GM19455 (cell line): ENCODE data around the gene ZBTB12.

Experiments used
- ATAC-seq: cut with Tn5 transposase; IDR thresholded peaks from one replicate; pipeline ENCODE4 v1.9.1; 2021; ENCODE audit not compliant: unreplicated experiment

The ZBTB12 gene

GRCh38 chr6:31897612-31898382 is 4.1 kb downstream of the ZBTB12 start, which contains the start of gene EHMT2:
EHMT2 (minus strand) TSS chr6:31897698; CDS start chr6:31897677, 21 bp downstream.
- peak; percentile 41 for ATAC-seq

GRCh38 chr6:31896856-31897611 is 4.9 kb downstream of the ZBTB12 start:
- ATAC-seq: no peak

GRCh38 chr6:31896493-31896855 is 5.4 kb downstream of the ZBTB12 start:
- ATAC-seq: no peak

- no peak for ATAC-seq
Observed at GRCh38 chr6:31892821-31893220, 9.1 kb downstream of the ZBTB12 start.

- ATAC-seq: no peak
Observed at GRCh38 chr6:31889331-31889972, 12.4 kb downstream of the ZBTB12 start.

- no peak for ATAC-seq
Observed at GRCh38 chr6:31888276-31889258, 13.3 kb downstream of the ZBTB12 start.

- ATAC-seq: no peak
Observed at GRCh38 chr6:31887173-31888007, 14.5 kb downstream of the ZBTB12 start.

- ATAC-seq: no peak
Observed at GRCh38 chr6:31886541-31886991, 15.3 kb downstream of the ZBTB12 start.

GRCh38 chr6:31884528-31885035 is 17.3 kb downstream of the ZBTB12 start:
- no peak for ATAC-seq

- ATAC-seq: no peak
Observed at GRCh38 chr6:31883676-31884075, 18.2 kb downstream of the ZBTB12 start.

- no peak for ATAC-seq
Observed at GRCh38 chr6:31882344-31882743, 19.5 kb downstream of the ZBTB12 start.

- ATAC-seq: no peak
Observed at GRCh38 chr6:31881136-31881859, 20.6 kb downstream of the ZBTB12 start.

GRCh38 chr6:31880616-31881015 is 21.3 kb downstream of the ZBTB12 start:
- ATAC-seq: no peak

GRCh38 chr6:31879901-31880300 is 22.0 kb downstream of the ZBTB12 start:
- ATAC-seq: no peak

GRCh38 chr6:31879143-31879542 is 22.7 kb downstream of the ZBTB12 start:
- no peak for ATAC-seq

- no peak for ATAC-seq
Observed at GRCh38 chr6:31878726-31879125, 23.2 kb downstream of the ZBTB12 start, which contains the start of gene SLC44A4. SLC44A4 (minus strand) TSS chr6:31878997; CDS start chr6:31878980, 17 bp downstream.

GRCh38 chr6:31878222-31878621 is 23.7 kb downstream of the ZBTB12 start:
- no peak for ATAC-seq

GRCh38 chr6:31877651-31878161 is 24.2 kb downstream of the ZBTB12 start:
- no peak for ATAC-seq
